ENCODE data around the gene PSORS1C1. TPM values are rescaled to one million over a fixed set of nuclear protein-coding genes. Genes with fewer than 3 reads are reported as not detected.
A peak's percentile ranks its signal among the peaks of the same experiment; 100 is the strongest.
"Not testable (repeated sequence)": the region's sequence is repeated elsewhere in the genome, so short reads cannot be mapped to it uniquely, and the experiment has no call there.

The PSORS1C1 gene
- polyA plus RNA-seq, 2 donors: 1.00 to 4.3 TPM

- Histone ChIP-seq H3K36me3 (ENCODE audit: control insufficient read depth in 2 of 2, insufficient read depth in 2 of 2, low read length in 1 of 2) (no peaks in the 10 kb centered on the region), H3K9me3 (ENCODE audit: control insufficient read depth in 2 of 2, insufficient read depth in 1 of 2, low read depth in 1 of 2, low read length in 1 of 2) (no peaks in the 10 kb centered on the region), H3K4me1 (ENCODE audit: control insufficient read depth in 2 of 2, insufficient read depth in 2 of 2, low read length in 1 of 2) (peaks cover 0 to 5% of the 10 kb centered on the region in 2 donors), H3K27me3 (ENCODE audit: control insufficient read depth in 1 of 2, insufficient read depth in 2 of 2, low read length in 2 of 2) (no peaks in the 10 kb centered on the region), H3K4me3 (ENCODE audit: low read depth in 1 of 2, low read length in 2 of 2) (peak overlapping the region in 1 of 2 donors; percentile 39), H3K27ac (ENCODE audit: low read depth in 2 of 2, low read length in 1 of 2) (no peak overlapping the region)
- 70 to 71% methylated on average over 25 to 26 of the region's 26 CpGs for WGBS, 2 donors
Observed at GRCh38 chr6:31180500-31180899, 65.9 kb downstream of the PSORS1C1 start.

DNA sequence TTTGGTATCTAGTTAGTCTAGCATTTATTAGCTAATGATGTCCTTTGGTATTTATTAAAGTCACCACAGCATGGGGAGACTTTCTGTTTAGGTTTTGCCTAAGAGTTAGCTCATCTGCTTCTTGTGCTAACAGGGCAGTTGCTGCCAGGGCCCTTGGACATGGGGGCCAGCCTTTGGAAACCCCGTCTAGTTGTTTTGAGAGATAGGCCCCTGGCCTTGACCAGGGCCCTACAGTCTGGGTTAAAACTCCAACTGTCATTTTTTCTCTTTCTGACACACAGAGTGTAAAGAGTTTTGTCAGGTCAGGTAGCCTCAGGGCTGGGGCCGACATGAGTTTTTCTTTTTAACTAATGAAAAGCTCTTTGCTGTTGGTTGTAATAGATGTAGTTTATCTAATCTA lies 68.7 kb downstream of the PSORS1C1 start:
- not testable (repeated sequence) for H3K27me3 ChIP-seq (ENCODE audit: control insufficient read depth in 1 of 2, insufficient read depth in 2 of 2, low read length in 2 of 2); H3K36me3 ChIP-seq (ENCODE audit: control insufficient read depth in 2 of 2, insufficient read depth in 2 of 2, low read length in 1 of 2); H3K4me3 ChIP-seq (ENCODE audit: low read depth in 1 of 2, low read length in 2 of 2); H3K9me3 ChIP-seq (ENCODE audit: control insufficient read depth in 2 of 2, insufficient read depth in 1 of 2, low read depth in 1 of 2, low read length in 1 of 2); H3K27ac ChIP-seq (ENCODE audit: low read depth in 2 of 2, low read length in 1 of 2); H3K4me1 ChIP-seq (ENCODE audit: control insufficient read depth in 2 of 2, insufficient read depth in 2 of 2, low read length in 1 of 2)
- 56 to 78% methylated on average over 2 of the region's 2 CpGs for WGBS, 2 donors

GRCh38 chr6:31183859-31184258 lies 69.3 kb downstream of the PSORS1C1 start:
- not testable (repeated sequence) for H3K4me3 ChIP-seq (ENCODE audit: low read depth in 1 of 2, low read length in 2 of 2); H3K36me3 ChIP-seq (ENCODE audit: control insufficient read depth in 2 of 2, insufficient read depth in 2 of 2, low read length in 1 of 2); H3K27ac ChIP-seq (ENCODE audit: low read depth in 2 of 2, low read length in 1 of 2); H3K27me3 ChIP-seq (ENCODE audit: control insufficient read depth in 1 of 2, insufficient read depth in 2 of 2, low read length in 2 of 2); H3K9me3 ChIP-seq (ENCODE audit: control insufficient read depth in 2 of 2, insufficient read depth in 1 of 2, low read depth in 1 of 2, low read length in 1 of 2); H3K4me1 ChIP-seq (ENCODE audit: control insufficient read depth in 2 of 2, insufficient read depth in 2 of 2, low read length in 1 of 2)
- WGBS, 2 donors: 62 to 64% methylated on average over 6 of the region's 6 CpGs

DNA sequence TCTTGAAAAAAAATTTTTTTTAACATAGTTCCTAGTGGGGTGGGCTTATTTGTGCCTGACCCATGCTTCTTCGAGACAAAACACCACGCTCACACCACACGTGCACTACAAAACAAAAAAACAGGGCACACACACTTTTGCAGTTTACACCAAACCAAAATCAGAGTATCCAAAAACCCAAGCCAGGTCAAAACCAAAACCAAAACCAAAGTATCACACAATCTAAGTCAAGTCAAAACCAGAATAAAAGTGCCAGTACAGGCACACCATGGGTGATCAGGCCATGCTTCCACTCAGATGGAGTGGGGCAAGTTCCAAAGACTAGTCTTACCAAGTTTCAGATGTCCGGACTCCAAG lies 71.1 kb downstream of the PSORS1C1 start:
- H3K36me3 ChIP-seq (ENCODE audit: control insufficient read depth in 2 of 2, insufficient read depth in 2 of 2, low read length in 1 of 2); H3K4me1 ChIP-seq (ENCODE audit: control insufficient read depth in 2 of 2, insufficient read depth in 2 of 2, low read length in 1 of 2); H3K9me3 ChIP-seq (ENCODE audit: control insufficient read depth in 2 of 2, insufficient read depth in 1 of 2, low read depth in 1 of 2, low read length in 1 of 2); H3K27me3 ChIP-seq (ENCODE audit: control insufficient read depth in 1 of 2, insufficient read depth in 2 of 2, low read length in 2 of 2): not testable (repeated sequence)
- Histone ChIP-seq H3K4me3 (ENCODE audit: low read depth in 1 of 2, low read length in 2 of 2) (peak overlapping the region; percentile 6 to 22), H3K27ac (ENCODE audit: low read depth in 2 of 2, low read length in 1 of 2) (peak overlapping the region; percentile 90 to 91)
- 46 to 68% methylated on average over 4 of the region's 4 CpGs for WGBS, 2 donors

DNA sequence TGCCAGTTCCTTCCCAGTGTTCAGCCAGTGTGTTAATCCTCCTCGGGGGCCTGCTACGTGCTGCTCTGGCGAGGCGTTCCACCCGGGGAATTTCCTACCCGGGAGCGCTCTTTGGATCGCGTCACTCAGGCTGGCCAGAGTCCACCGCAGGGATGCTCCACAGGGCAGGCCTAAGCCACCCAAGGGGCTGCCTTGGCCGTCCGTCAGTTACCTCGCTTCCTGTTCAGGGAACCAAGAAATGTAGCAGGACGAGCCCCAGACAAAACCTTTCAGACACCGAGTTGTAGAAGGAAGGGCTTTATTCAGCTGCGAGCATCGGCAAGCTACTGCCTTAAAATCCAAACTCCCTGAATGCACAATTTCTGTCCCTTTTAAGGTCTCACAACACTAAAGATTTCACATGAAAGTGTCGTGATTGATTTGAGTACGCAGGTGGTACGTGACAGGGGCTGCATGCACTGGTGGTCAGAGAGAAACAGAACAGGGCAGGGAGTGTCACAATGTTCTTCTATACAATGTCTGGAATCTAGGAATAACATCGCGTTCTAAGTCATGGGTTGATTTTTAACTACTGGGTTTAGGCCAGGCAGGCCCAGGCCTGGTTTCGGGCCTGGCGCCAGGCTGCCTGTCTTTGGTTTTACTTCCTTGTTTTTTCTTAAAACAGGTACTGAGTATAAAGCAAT lies 71.6 kb downstream of the PSORS1C1 start:
- Histone ChIP-seq H3K4me3 (ENCODE audit: low read depth in 1 of 2, low read length in 2 of 2) (peak overlapping the region; percentile 6 to 22), H3K9me3 (ENCODE audit: control insufficient read depth in 2 of 2, insufficient read depth in 1 of 2, low read depth in 1 of 2, low read length in 1 of 2) (no peaks in the 10 kb centered on the region), H3K27ac (ENCODE audit: low read depth in 2 of 2, low read length in 1 of 2) (peak overlapping the region; percentile 90 to 91), H3K27me3 (ENCODE audit: control insufficient read depth in 1 of 2, insufficient read depth in 2 of 2, low read length in 2 of 2) (no peaks in the 10 kb centered on the region), H3K4me1 (ENCODE audit: control insufficient read depth in 2 of 2, insufficient read depth in 2 of 2, low read length in 1 of 2) (peaks cover 0 to 4% of the 10 kb centered on the region in 2 donors), H3K36me3 (ENCODE audit: control insufficient read depth in 2 of 2, insufficient read depth in 2 of 2, low read length in 1 of 2) (no peaks in the 10 kb centered on the region)
- 34 to 45% methylated on average over 24 of the region's 24 CpGs for WGBS, 2 donors

DNA sequence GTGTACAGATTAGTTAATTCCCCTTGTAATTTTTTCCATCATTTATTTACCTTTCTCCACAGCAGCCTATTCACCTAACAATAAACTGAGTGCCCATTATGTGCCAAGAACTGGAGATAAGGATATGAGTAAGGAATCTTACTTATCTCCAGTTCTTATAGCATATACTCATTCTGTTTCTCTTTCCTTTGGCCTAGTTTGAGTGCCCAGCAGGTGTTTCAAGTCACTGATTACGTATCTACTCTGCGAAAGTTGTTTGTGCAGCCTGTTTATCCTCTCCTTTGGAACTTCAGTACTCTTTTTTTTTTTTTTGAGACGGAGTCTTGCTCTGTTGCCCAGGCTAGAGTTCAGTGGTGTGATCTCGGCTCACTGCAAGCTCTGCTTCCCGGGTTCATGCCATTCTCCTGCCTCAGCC lies 73.2 kb downstream of the PSORS1C1 start:
- H3K27ac ChIP-seq (ENCODE audit: low read depth in 2 of 2, low read length in 1 of 2): no peak overlapping the region
- WGBS, 2 donors: 77 to 89% methylated on average over 5 of the region's 5 CpGs

GRCh38 chr6:31189223-31189622 lies 74.6 kb downstream of the PSORS1C1 start:
- H3K36me3 ChIP-seq (ENCODE audit: control insufficient read depth in 2 of 2, insufficient read depth in 2 of 2, low read length in 1 of 2); H3K27ac ChIP-seq (ENCODE audit: low read depth in 2 of 2, low read length in 1 of 2); H3K9me3 ChIP-seq (ENCODE audit: control insufficient read depth in 2 of 2, insufficient read depth in 1 of 2, low read depth in 1 of 2, low read length in 1 of 2); H3K4me1 ChIP-seq (ENCODE audit: control insufficient read depth in 2 of 2, insufficient read depth in 2 of 2, low read length in 1 of 2); H3K27me3 ChIP-seq (ENCODE audit: control insufficient read depth in 1 of 2, insufficient read depth in 2 of 2, low read length in 2 of 2); H3K4me3 ChIP-seq (ENCODE audit: low read depth in 1 of 2, low read length in 2 of 2): not testable (repeated sequence)
- 81 to 86% methylated on average over 3 of the region's 3 CpGs for WGBS, 2 donors

More for the DNA sequence above, 73.2 kb downstream of the PSORS1C1 start:
- Histone ChIP-seq H3K36me3 (ENCODE audit: control insufficient read depth in 2 of 2, insufficient read depth in 2 of 2, low read length in 1 of 2) (no peaks in the 10 kb centered on the region), H3K4me1 (ENCODE audit: control insufficient read depth in 2 of 2, insufficient read depth in 2 of 2, low read length in 1 of 2) (peaks cover 0 to 4% of the 10 kb centered on the region in 2 donors), H3K9me3 (ENCODE audit: control insufficient read depth in 2 of 2, insufficient read depth in 1 of 2, low read depth in 1 of 2, low read length in 1 of 2) (no peaks in the 10 kb centered on the region), H3K4me3 (ENCODE audit: low read depth in 1 of 2, low read length in 2 of 2) (no peak overlapping the region), H3K27me3 (ENCODE audit: control insufficient read depth in 1 of 2, insufficient read depth in 2 of 2, low read length in 2 of 2) (no peaks in the 10 kb centered on the region)

Other genes starting within 250 kb of the PSORS1C1 start
- gene DDR1, start 230.3 kb upstream of the PSORS1C1 start, polyA plus RNA-seq: 100 to 1,000 TPM; 102 to 136 TPM
- gene GTF2H4, start 206.6 kb upstream of the PSORS1C1 start, polyA plus RNA-seq: 10 to 100 TPM; 20.6 to 32.0 TPM
- gene VARS2, start 200.6 kb upstream of the PSORS1C1 start, polyA plus RNA-seq: 10 to 100 TPM; 30.0 to 81.5 TPM
- 100 to 1,000 TPM; 130 to 421 TPM for gene SFTA2, start 182.6 kb upstream of the PSORS1C1 start, polyA plus RNA-seq
- gene MUCL3, start 173.8 kb upstream of the PSORS1C1 start, polyA plus RNA-seq: 10 to 100 TPM in 1 of 2 donors, 1 to 10 TPM in 1; 5.2 to 17.8 TPM
- gene MUC21, start 131.1 kb upstream of the PSORS1C1 start, polyA plus RNA-seq: 1,000 to 10,000 TPM in 1 of 2 donors, 100 to 1,000 TPM in 1; 912 to 1,484 TPM
- 1 to 10 TPM; 2.4 to 5.8 TPM for gene MUC22, start 104.3 kb upstream of the PSORS1C1 start, polyA plus RNA-seq
- gene C6orf15, start 2.2 kb upstream of the PSORS1C1 start, polyA plus RNA-seq: under 1 TPM in 1 of 2 donors, not detected in 1; 0.08 TPM
- gene CDSN, start 5.6 kb downstream of the PSORS1C1 start, polyA plus RNA-seq: under 1 TPM; 0.02 to 0.20 TPM
- under 1 TPM; 0.22 to 0.81 TPM for gene PSORS1C2, start 24.3 kb downstream of the PSORS1C1 start, polyA plus RNA-seq
- 10 to 100 TPM; 10.5 to 15.4 TPM for gene CCHCR1, start 43.0 kb downstream of the PSORS1C1 start, polyA plus RNA-seq
- 10 to 100 TPM; 10.3 to 11.0 TPM for gene TCF19, start 43.8 kb downstream of the PSORS1C1 start, polyA plus RNA-seq
- gene POU5F1, start 55.9 kb downstream of the PSORS1C1 start, polyA plus RNA-seq: under 1 TPM; 0.55 to 0.59 TPM
- gene HLA-C, start 157.3 kb downstream of the PSORS1C1 start, polyA plus RNA-seq: 100 to 1,000 TPM; 104 to 121 TPM
- gene HLA-B, start 242.4 kb downstream of the PSORS1C1 start, polyA plus RNA-seq: 100 to 1,000 TPM; 168 to 351 TPM

All from esophagus (tissue), 2 donors.